Measurements from ENCODE around the gene CDCA7. TPM values are rescaled to one million over a fixed set of nuclear protein-coding genes. Genes with fewer than 3 reads are reported as not detected.

Gene CDCA7
- total and polyA plus RNA-seq, 2 of the 13 experiments (the other 11 are each of a cell fraction or from before 2014, with no cell fraction given): 46.2 to 57.8 TPM

DNA sequence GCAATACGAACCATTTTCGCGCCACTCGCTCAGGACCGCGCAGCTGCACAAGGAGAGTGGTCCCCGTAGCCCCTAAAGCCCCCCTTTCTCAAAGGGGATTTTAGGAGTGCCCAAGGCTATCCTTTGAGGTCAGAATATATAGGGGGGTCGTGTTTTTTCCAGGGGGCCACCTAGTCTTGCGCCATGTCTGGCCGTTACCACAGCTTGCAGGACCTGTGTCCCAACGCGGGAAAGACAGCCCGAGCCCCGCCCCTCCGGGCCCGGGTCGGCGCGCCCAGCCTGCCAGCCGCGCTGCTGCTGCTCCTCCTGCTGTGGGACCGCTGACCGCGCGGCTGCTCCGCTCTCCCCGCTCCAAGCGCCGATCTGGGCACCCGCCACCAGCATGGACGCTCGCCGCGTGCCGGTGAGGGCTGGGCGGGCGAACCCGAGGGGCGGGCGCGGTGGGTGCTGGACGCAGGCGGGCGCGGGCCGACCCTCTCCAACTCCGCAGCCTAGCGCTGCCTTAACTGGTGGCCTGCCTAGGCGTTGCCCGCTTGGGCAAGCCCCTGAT, at the start of gene CDCA7 (continued):
- TF ChIP-seq, protein P1, sequence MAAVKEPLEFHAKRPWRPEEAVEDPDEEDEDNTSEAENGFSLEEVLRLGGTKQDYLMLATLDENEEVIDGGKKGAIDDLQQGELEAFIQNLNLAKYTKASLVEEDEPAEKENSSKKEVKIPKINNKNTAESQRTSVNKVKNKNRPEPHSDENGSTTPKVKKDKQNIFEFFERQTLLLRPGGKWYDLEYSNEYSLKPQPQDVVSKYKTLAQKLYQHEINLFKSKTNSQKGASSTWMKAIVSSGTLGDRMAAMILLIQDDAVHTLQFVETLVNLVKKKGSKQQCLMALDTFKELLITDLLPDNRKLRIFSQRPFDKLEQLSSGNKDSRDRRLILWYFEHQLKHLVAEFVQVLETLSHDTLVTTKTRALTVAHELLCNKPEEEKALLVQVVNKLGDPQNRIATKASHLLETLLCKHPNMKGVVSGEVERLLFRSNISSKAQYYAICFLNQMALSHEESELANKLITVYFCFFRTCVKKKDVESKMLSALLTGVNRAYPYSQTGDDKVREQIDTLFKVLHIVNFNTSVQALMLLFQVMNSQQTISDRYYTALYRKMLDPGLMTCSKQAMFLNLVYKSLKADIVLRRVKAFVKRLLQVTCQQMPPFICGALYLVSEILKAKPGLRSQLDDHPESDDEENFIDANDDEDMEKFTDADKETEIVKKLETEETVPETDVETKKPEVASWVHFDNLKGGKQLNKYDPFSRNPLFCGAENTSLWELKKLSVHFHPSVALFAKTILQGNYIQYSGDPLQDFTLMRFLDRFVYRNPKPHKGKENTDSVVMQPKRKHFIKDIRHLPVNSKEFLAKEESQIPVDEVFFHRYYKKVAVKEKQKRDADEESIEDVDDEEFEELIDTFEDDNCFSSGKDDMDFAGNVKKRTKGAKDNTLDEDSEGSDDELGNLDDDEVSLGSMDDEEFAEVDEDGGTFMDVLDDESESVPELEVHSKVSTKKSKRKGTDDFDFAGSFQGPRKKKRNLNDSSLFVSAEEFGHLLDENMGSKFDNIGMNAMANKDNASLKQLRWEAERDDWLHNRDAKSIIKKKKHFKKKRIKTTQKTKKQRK (IDR thresholded peaks at IDR 0.05; ENCODE audit: low read length): no peak
- TF ChIP-seq ZNF331 (CRISPR knock-in tag; IDR thresholded peaks at IDR 0.05) (peak; percentile 63; the same call in 1 of the 2 replicates), RBAK (CRISPR knock-in tag; IDR thresholded peaks at IDR 0.05) (no peak), ZNF496 (CRISPR knock-in tag; IDR thresholded peaks at IDR 0.05; ENCODE audit: insufficient replicate concordance) (peak; percentile 36), HNF4G (IDR thresholded peaks at IDR 0.05; ENCODE audit: borderline replicate concordance, low read depth, low read length) (no peak), HNF4G (CRISPR knock-in tag; IDR thresholded peaks at IDR 0.05; ENCODE audit: borderline replicate concordance, low read depth) (no peak; the same call in 1 of the 2 replicates), ZNF432 (CRISPR knock-in tag; IDR thresholded peaks at IDR 0.05; ENCODE audit: borderline replicate concordance) (no peak), SUZ12 (IDR thresholded peaks at IDR 0.05; ENCODE audit: low read depth, low read length) (no peak), SRSF4 (IDR thresholded peaks at IDR 0.05; ENCODE audit: low read depth, low read length, poor library complexity, severe bottlenecking) (no peak), ZNF589 (CRISPR knock-in tag; conservative IDR thresholded peaks at IDR 0.05) (peak; percentile 97), KMT2B (CRISPR knock-in tag; IDR thresholded peaks at IDR 0.05) (peak; percentile 81; the same call in 1 of the 2 replicates), ZNF879 (CRISPR knock-in tag; IDR thresholded peaks at IDR 0.05) (peak; percentile 61), ZNF460 (CRISPR knock-in tag; IDR thresholded peaks at IDR 0.05; ENCODE audit: borderline replicate concordance) (no peak; the same call in 1 of the 2 replicates), ZNF788 (CRISPR knock-in tag; IDR thresholded peaks at IDR 0.05; ENCODE audit: borderline replicate concordance) (peak; percentile 62; the same call in 1 of the 2 replicates)
- TF ChIP-seq, protein P2, sequence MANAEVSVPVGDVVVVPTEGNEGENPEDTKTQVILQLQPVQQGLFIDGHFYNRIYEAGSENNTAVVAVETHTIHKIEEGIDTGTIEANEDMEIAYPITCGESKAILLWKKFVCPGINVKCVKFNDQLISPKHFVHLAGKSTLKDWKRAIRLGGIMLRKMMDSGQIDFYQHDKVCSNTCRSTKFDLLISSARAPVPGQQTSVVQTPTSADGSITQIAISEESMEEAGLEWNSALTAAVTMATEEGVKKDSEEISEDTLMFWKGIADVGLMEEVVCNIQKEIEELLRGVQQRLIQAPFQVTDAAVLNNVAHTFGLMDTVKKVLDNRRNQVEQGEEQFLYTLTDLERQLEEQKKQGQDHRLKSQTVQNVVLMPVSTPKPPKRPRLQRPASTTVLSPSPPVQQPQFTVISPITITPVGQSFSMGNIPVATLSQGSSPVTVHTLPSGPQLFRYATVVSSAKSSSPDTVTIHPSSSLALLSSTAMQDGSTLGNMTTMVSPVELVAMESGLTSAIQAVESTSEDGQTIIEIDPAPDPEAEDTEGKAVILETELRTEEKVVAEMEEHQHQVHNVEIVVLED (CRISPR knock-in tag; IDR thresholded peaks at IDR 0.05; ENCODE audit: borderline replicate concordance): peak; percentile 64; the same call in 1 of the 2 replicates
- TF ChIP-seq, protein P3, sequence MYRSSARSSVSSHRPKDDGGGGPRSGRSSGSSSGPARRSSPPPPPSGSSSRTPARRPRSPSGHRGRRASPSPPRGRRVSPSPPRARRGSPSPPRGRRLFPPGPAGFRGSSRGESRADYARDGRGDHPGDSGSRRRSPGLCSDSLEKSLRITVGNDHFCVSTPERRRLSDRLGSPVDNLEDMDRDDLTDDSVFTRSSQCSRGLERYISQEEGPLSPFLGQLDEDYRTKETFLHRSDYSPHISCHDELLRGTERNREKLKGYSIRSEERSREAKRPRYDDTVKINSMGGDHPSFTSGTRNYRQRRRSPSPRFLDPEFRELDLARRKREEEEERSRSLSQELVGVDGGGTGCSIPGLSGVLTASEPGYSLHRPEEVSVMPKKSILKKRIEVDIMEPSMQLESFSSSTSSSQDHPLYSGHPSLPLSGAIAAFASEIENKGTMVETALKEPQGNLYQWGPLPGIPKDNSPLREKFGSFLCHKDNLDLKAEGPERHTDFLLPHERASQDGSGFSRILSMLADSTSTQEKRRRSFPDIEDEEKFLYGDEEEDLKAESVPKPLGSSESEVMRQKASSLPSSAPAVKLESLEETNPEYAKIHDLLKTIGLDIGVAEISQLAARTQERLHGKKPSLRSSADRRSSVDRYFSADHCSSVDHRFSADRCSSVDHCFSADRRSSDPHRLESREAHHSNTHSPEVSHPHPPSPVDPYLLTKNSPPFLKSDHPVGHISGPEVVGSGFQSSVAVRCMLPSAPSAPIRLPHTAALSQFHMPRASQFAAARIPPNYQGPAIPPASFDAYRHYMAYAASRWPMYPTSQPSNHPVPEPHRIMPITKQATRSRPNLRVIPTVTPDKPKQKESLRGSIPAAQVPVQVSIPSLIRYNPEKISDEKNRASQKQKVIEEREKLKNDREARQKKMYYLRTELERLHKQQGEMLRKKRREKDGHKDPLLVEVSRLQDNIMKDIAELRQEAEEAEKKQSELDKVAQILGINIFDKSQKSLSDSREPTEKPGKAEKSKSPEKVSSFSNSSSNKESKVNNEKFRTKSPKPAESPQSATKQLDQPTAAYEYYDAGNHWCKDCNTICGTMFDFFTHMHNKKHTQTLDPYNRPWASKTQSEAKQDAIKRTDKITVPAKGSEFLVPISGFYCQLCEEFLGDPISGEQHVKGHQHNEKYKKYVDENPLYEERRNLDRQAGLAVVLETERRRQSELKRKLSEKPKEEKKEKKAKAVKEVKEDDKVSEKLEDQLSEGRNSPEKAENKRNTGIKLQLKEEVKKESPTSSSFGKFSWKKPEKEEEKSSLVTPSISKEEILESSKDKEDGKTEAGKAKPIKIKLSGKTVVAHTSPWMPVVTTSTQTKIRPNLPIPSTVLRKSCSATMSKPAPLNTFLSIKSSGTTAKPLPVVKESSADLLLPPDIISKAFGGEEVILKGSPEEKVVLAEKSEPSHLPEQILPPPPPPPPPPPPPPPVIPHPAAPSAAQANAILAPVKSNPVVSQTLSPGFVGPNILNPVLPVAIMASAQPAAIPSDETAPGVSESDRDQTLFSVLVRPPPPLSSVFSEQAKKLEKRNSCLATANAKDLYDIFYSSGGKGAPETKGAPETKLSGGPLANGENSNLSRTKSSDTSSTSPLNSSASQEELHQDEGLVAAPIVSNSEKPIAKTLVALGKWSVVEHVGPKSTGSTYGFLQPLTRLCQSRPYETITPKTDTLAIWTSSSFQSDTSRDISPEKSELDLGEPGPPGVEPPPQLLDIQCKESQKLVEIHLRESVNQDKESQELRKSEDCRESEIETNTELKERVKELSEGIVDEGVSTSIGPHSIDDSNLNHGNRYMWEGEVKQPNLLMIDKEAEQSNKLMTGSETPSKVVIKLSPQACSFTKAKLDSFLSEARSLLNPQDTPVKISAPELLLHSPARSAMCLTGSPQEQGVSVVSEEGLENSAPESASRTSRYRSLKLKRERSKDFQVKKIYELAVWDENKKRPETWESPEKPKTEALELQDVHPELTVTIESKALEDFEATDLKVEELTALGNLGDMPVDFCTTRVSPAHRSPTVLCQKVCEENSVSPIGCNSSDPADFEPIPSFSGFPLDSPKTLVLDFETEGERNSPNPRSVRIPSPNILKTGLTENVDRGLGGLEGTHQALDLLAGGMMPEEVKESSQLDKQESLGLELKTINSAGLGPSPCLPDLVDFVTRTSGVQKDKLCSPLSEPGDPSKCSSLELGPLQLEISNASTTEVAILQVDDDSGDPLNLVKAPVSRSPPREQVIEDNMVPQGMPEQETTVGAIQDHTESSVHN (CRISPR knock-in tag; IDR thresholded peaks at IDR 0.05): no peak; the same call in 1 of the 2 replicates

Data from HepG2 (cell line).